ENCODE measurements around the gene ENO2.
"Not testable (repeated sequence)": the region's sequence is repeated elsewhere in the genome, so short reads cannot be mapped to it uniquely, and the experiment has no call there.

ENO2 gene

DNA sequence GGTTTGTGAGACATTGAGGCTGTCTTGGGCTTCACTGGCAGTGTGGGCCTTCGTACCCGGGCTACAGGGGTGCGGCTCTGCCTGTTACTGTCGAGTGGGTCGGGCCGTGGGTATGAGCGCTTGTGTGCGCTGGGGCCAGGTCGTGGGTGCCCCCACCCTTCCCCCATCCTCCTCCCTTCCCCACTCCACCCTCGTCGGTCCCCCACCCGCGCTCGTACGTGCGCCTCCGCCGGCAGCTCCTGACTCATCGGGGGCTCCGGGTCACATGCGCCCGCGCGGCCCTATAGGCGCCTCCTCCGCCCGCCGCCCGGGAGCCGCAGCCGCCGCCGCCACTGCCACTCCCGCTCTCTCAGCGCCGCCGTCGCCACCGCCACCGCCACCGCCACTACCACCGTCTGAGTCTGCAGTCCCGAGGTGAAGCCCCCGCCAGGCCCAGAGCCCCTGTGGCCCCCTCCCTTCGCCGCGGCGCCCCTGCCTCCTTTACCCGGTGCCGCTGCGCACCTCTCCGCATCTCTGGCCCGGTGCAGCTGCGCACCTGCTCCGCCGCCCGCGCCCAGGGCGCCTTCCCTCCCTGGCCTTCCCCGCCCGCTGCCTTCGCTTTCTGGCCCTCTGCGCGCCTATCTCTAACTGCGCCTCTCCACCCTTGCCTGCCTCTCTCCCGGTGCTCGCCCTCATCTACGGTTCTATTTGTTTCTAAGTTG lies at the start of gene ENO2:
Gene ENO2 (plus strand): TSS at position 335 of the 701 bp plus-strand sequence. CDS start 1,253 bp downstream, outside the sequence.
- peak; percentile 53 to 79 (median 70) for DNase-seq

DNA sequence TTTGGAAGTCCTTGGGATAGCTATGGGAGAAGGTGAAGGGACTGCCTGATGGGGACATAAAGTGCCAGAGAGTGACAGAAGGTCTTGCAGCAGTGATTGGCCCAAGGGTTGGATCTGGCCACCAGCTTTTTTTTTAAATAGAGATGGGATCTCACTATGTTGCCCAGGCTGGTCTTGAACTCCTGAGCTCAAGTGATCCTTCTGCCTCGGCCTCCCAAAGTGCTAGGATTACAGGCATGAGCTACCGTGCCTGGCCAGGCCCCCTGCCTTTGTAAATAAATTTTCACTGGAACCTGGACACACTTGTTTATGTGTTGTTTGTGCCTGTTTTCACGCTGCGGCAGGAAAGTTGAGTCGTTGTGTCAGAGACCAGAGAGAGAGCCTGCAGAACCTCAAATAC lies 49.1 kb upstream of the ENO2 start:
- not testable (repeated sequence) for DNase-seq

DNA sequence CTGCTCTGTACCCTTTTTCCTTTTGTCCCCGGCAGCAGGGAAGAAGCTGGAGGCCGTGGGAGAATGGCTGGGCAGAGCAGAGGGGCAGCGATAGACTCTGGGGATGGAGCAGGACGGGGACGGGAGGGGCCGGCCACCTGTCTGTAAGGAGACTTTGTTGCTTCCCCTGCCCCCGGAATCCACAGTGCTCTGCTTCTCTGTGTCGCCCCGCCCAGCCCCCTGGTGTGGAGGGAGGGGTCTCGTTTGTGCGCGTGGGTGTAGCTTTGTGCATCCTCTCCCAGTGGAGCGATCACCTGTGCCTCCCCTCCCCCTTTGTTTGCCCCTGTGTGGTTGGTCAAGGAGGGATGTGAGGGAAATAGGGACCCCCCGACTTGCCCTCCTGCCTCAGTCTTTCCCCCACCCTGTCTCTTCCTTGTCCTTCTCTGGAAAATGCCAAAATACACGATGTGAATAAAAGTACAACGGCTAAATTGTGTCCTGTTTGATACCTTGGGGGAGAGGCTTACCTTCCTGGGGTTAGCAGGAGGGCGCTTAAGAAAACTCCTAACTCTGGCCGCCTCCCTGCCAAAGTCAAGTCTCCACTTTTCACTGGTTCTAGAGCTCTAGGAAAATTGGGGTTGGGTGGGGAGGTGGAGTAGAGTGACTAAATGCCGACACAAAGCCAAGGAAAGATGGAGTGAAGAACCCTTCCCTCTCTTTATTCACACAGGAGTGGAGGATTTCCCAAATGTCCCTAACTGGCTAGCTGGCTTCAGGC lies 48.0 kb upstream of the ENO2 start:
- DNase-seq = no peak

DNA sequence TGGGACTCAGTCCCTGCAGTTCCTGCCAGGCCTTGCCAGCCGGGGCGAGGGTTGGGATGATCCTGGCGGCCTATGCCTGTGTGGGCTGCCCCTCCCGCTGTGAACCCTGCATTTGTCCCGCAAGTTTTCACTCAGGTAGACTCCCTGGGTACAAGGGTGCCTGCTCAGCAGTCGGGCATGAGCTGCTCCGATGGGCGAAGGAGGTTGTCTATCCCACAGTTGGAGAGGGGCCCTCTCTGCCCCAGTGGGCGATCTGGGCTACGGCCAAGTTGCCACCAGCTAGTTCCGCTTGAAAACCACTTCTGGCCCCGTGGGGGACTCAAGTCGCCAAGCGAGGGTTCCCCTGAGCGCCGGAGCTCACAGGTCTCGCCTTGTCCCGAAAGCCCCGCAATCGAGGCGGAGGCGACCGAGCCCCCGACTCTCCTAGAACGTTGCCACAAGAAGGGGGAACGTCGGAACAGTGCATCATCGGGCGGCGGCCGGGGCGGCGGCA lies 47.4 kb upstream of the ENO2 start:
- DNase-seq = no peak

DNA sequence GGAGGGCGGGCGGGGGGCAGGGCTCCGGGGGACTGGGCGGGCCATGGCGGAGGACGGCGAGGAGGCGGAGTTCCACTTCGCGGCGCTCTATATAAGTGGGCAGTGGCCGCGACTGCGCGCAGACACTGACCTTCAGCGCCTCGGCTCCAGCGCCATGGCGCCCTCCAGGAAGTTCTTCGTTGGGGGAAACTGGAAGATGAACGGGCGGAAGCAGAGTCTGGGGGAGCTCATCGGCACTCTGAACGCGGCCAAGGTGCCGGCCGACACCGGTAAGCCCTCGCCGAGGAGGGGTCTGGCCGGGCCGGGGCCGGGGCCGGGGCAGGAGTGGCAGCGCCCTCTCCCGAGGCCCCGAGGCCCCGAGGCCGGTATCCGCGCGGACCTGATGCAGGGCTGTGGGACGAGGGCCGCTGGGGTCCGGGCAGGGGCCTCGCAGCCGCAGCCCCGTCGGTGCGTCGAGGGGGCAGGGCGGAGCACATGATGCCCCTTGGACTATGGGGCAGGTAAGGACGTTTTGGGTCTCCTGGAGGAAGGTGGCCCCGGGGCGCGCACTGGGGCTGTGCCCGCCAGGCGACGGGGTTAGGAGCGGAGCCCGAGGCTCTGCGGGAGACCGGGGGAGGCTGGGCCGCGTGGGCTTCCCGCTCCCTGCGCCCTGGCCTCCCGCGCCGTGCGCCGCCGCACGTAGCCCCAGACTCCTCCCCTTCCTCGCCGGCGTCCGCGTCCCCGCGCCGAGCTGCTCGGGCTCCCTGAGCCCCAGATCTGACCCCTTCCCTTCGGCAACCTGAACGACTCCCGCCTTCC lies 46.8 kb upstream of the ENO2 start, which contains the start of gene TPI1:
Gene TPI1 (plus strand): TSS at position 119 of the 798 bp plus-strand sequence. CDS start 36 bp downstream, at position 155.
- peak; percentile 49 to 65 (median 58) for DNase-seq

DNA sequence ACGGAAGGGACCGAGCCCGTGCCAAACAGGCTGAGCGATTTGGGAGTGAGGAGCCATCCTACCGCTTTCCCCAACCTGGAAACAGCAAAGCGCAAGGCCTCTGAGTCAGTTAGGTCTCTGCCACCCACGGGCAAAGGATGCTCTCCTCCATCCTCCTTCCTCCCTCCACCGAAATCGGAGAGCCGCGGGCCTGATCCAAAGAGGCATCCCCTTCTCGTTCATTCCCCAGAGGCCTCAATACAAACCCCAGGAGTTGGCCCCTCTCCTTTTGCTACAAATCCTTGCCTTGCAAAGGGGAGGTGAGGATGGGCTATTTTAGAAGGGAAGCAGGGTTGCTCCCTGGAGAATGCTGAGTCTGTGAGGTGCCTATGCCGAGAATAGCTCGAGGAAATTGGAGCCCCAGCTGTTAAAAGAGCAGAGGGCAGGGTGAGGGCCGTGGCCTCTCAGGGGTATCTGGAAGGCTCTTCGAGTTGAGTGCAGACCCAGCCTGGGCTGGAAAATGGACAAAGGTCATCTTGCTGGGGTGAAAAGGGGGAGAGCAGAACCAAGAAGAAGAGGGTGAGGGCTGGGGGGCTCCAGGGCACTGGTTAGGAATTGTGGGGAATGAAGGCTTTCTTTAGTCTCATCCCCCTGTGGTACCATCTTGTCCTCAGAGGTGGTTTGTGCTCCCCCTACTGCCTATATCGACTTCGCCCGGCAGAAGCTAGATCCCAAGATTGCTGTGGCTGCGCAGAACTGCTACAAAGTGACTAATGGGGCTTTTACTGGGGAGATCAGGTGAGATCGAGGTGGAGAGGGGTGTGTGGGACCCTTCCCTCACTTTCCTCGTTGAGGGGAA lies 46.0 kb upstream of the ENO2 start:
- DNase-seq = no peak

DNA sequence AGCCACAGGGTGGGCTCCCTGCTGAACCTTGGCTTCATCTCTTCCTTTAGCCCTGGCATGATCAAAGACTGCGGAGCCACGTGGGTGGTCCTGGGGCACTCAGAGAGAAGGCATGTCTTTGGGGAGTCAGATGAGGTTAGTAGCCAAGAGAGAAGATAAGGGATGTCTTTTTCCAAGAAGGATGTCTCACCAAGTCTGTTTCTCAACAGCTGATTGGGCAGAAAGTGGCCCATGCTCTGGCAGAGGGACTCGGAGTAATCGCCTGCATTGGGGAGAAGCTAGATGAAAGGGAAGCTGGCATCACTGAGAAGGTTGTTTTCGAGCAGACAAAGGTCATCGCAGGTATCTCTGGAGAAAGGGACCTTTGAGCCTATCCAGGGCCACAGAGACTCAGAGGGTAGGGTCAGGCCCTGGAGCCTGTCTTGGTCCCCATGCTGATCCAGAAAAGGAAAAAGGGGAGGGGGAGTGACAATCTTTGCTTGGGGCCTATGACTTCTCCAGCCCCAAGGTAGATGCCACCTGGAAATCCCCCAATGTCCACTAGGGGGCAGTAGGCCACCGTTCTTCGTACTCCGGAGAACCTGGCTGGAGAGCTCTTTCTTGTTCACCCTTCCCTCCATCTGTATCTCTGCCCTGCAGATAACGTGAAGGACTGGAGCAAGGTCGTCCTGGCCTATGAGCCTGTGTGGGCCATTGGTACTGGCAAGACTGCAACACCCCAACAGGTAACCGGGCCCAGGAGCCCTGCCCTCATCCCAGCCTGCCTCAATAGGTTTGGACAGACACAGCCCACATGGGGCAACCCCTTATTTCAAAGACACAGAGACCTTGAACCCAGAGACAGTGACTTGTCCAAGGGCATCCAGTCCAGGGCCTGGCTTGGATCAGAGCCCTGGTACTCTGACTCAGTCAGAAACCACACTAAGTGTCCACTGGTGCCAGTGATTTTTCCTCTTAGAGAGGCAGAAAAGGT lies 45.0 kb upstream of the ENO2 start:
- peak; percentile 69 to 78 (median 70) for DNase-seq

DNA sequence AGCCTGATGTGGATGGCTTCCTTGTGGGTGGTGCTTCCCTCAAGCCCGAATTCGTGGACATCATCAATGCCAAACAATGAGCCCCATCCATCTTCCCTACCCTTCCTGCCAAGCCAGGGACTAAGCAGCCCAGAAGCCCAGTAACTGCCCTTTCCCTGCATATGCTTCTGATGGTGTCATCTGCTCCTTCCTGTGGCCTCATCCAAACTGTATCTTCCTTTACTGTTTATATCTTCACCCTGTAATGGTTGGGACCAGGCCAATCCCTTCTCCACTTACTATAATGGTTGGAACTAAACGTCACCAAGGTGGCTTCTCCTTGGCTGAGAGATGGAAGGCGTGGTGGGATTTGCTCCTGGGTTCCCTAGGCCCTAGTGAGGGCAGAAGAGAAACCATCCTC lies 44.1 kb upstream of the ENO2 start:
- DNase-seq = not testable (repeated sequence)

DNA sequence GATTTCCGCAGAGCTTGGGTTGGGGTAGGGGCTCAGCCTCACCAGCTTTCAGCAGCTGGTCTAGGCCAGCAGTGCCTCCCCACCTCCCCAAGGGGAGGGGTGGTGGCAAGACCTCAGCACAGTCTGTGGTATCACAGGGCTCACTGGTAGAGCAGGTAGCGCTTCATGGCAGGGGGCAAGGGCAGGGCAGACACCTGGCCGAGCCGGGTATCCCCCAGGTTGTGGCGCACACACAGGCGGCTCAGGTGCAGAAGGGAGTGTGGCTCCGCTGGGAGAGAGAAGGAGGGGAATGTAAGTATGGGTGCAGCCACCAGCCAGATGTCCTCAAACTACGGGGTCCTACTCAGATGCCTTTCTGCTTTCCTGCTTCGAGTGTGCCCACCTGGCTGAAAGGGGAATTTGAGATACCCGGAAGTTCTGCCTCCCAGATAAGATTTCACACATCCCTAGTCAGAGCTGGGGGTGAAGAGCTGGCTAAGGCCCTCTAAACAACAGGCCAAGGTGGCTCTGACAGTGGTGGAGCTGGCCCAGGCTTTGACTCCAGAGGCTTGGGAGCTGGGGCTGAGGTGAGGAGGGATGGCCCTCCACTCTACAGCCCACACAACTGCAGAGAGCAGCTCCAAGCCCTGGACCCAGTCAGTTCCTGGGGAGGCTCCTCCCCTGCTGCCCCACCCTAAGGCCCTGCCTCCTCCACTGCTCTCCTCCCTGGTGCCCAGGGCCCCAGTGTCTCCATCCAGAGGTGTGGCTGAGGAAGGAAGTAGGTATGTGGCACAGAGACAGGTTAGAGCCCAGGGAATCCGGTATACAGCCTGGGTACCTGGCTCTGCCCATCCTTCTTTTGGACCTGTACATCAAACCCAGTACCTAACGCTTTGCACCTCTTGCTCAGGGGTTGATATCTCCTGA lies 43.1 kb upstream of the ENO2 start:
- DNase-seq = no peak

DNA sequence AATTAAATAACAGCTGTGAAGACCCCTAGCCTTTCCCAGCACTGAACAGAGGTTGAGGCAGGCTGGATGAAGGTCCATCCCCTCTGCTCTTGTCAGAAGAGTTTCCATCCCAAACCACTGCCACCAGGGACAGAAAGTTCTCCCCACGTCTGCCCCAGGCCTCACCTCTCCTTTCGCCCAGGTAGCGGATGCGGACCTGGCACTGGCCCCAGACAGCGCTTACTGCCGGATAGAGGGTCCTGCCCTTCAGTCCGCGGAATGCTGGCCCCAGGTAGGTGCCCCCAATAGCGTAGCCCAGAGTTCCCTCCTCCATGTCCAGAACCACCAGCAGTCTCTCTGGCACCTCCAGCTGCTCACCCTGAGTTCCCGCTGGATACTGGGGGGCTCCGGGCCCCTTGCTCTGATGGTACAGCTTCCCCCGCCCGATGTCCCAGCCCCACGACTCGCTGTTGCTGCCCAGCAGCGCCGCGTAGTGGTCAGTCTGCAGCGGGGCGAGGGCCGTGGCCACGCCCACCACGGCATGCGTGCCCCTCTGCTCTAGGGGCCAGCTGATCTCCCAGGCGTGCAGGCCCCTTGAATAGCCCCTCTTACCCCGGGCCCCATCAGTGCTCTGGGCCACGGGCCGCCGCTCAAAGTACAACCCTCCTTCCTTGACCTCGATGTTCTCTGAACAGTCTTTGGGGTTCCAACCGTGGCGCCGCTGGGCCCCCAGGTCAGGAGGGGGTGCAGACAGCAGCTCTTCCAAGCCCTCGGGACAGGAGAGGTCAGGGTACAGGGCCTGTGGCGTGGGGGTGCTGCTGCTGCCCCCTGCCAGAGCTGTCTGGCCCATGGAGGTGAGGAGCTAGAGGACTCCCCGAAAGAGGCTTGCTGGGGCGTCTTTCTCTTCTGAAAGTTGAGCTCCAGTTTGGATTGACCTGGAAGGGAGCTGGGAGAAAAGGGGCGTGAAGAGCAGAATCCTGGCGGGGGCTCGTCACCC lies 42.0 kb upstream of the ENO2 start:
- DNase-seq = peak; percentile 66 to 72 (median 72)

DNA sequence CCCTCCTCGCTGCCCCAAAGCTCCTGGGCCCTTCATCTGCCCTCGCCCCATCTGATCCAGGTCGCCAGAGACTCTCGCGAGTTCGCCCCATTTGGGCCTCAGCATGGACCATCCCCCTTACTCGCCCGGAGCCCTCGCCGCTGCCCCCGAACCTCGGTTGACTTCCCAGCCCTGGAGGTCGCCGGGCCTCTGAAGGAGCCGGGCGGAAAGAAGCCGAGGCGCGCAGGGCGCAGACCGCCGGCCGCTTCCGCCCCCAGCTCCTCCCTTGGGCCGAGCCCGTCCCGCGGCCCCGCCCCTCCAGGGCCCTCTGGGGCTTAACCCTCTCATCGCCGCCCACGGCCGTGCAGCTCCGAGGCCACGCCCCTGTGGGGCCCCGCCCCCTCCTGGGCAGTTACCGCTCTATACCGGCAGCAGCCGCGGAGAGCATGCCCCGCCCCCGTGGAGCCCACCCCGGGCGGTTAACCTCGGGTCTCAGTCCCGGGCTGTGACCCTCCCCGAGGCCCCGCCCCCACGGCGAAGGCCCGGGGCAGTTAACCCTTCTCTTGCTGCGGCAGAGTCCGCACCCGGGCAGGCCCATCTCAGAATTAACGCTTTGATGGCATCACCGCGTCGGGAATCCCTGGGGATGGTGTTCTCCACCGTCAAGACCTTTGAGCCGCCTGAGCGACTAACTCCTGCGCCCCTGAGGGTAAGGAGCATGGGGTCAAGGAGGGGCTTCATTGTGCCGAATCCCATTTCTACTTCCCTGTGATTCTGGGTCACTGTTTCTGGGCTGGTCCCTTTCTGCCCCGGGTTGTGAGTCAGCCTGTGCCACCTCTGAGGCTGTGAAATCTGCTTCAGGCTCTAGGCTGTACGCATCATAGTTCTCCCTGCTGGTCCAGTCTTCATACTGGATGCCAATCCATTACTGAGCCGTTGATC lies 41.0 kb upstream of the ENO2 start, which contains the start of gene SPSB2:
Gene SPSB2 (minus strand): TSS at position 210 of the 921 bp plus-strand sequence. CDS start 402 bp downstream, outside the sequence.
- DNase-seq = peak; percentile 98 to 99 (median 98)

DNA sequence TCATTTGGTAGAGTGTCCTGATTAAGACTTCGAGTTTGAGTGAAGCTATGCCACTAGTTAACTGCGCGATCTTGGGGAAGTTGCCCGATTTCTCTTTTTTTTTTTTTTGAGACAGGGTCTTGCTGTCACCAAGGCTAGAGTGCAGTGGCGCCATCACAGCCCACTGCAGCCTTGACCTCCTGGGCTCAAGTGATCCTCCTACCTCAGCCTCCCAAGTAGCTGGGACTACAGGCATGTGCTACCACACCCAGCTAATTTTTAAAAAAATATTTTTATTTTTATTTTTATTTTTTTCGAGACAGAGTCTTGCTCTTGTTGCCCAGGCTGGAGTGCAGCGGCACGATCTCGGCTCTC lies 40.4 kb upstream of the ENO2 start:
- DNase-seq = not testable (repeated sequence)

DNA sequence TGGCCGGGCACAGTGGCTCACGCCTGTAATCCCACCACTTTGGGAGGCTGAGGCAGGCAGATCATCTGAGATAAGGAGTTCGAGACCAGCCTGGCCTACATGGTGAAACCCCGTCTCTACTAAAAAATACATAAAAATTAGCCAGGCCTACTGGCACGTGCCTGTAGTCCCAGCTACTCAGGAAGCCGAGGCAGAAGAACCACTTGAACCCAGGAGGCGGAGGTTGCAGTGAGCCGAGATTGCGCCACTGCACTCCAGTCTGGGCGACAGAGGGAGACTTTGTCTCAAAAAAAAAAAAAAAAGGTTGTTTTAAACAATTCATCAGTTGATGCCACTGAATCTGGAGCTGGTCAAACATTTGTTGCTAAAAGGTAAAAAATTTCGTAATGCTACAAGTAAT lies 34.6 kb upstream of the ENO2 start:
- DNase-seq = not testable (repeated sequence)

DNA sequence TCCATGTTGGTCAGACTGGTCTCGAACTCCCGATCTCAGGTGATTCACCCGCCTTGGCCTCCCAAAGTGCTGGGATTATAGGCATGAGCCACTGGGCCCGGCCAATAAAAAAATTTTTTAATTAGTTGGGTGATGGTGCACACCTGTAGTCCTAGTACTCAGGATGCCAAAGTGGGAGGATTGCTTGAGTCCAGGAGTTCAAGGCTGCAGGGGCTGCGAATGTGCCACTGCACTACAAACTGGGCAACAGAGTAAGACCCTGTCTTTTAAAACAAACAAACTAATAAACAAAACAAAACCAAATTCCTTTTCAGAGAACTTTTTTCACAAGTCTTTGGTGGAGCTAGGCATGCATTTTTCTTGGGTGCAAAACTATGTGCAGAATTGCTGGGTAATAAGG lies 31.1 kb upstream of the ENO2 start:
- DNase-seq = no peak

DNA sequence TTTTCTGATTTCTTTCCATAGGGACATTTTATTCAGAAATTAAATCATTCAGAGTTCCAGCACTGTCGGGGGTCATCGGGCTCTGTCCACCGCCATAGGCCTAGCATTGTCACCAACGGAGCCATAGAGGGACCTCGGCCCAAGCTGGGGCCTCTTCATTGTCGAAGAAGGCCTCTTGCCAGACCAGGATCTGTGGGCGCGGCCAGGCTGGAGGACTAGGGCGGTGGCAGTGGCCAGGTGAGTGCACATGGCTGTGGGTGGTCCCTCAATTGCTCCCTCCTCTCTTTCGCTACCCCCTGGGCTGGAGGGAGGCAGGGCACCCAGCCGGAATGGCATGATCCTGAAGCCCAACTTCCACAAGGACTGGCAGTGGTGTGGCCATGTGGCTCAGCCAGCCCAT lies 30.7 kb upstream of the ENO2 start:
- no peak for DNase-seq

DNA sequence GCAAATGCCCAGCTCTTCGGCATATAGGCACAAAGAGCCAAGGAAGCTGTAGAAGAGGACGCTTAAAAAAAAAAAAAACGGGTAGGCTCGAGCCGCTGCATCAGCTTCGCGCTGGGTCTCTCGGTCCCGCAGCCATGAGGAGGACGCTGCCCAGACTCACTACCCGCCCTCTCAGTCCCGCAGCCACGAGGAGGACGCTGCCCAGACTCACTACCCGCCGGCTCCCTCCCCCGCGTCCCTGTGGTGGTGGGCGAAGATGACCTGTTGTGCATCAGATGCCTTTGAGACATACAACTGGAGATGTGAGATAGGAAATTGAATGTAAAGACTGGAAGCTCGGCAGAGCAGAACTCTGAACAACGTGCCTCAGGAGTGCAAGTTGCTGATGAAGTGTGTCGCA lies 29.8 kb upstream of the ENO2 start:
- DNase-seq = no peak

Data from activated CD4-positive, CD25-positive, alpha-beta regulatory T cell (primary cell).